MCF 10A (cell line): ENCODE measurements around the gene HERC2. TPM values are rescaled to one million over a fixed set of nuclear protein-coding genes. Genes with fewer than 3 reads are reported as not detected.

Experiments used
- BruUV-seq: library from RNA; stranded (reverse); fragments of 400-500 nt; replicated peaks from 2 replicates; lab custom pipeline; 2021; lab: Mats Ljungman, UMichigan
- CTCF ChIA-PET: fragments of 300-600 bp; sonication (Branson Sonifier 250); formaldehyde crosslinking; extraction: SDS; loops from one replicate; lab custom pipeline; 2021; ENCODE audit warnings: antibody characterized with exemption, inconsistent platforms; lab: Yijun Ruan, JAX
- POLR2A ChIA-PET: fragments of 300-600, 350-650 bp; sonication (Branson Sonifier 250); formaldehyde crosslinking; extraction: SDS; loops from one replicate; lab custom pipeline; 2020; ENCODE audit warnings: antibody characterized with exemption, inconsistent platforms; lab: Yijun Ruan, JAX
- DNase-seq: peaks from one replicate; pipeline ENCODE4 v3.0.0-alpha.2; 2018; ENCODE audit not compliant: unreplicated experiment
- H3K27ac Mint-ChIP-seq: one replicate; pipeline ENCODE4 v1.8.0; 2022; ENCODE audit warnings: mild to moderate bottlenecking, low read depth, mixed read lengths; ENCODE audit not compliant: unreplicated experiment
- H3K27me3 Mint-ChIP-seq: one replicate; pipeline ENCODE4 v1.8.0; 2022; ENCODE audit warnings: mixed read lengths; ENCODE audit not compliant: insufficient read depth, unreplicated experiment
- H3K36me3 Mint-ChIP-seq: one replicate; pipeline ENCODE4 v1.8.0; 2022; ENCODE audit warnings: mild to moderate bottlenecking, moderate library complexity, mixed read lengths; ENCODE audit not compliant: insufficient read depth, unreplicated experiment
- H3K4me1 Mint-ChIP-seq: one replicate; pipeline ENCODE4 v1.8.0; 2022; ENCODE audit warnings: mixed read lengths; ENCODE audit not compliant: insufficient read depth, unreplicated experiment
- H3K4me3 Mint-ChIP-seq: one replicate; pipeline ENCODE4 v1.8.0; 2022; ENCODE audit warnings: mild to moderate bottlenecking, moderate library complexity, mixed read lengths; ENCODE audit not compliant: unreplicated experiment
- H3K9me3 Mint-ChIP-seq: one replicate; pipeline ENCODE4 v1.8.0; 2022; ENCODE audit warnings: mixed read lengths; ENCODE audit not compliant: unreplicated experiment
- CTCF ChIP-seq: fragments of 200-600 bp; IDR thresholded peaks from one replicate; pipeline ENCODE4 v1.8.0; 2022; ENCODE audit warnings: antibody characterized with exemption, mild to moderate bottlenecking; ENCODE audit not compliant: unreplicated experiment
- intact Hi-C: fragments of 100-400 bp; cut with micrococcal nuclease; formaldehyde crosslinking; loops from 2 replicates; pipeline ENCODE4 v1.14.1; 2022
- total RNA-seq: library from RNA; stranded (reverse); gene quantifications from 2 replicates; pipeline ENCODE4 v1.2.3, GENCODE V29; 2022

The HERC2 gene
- total RNA-seq, 1 experiment from 2014 or later = 65.2 TPM

- CTCF ChIA-PET = interaction anchor here (0.9 kb wide), 1 partner anchor 21 kb away, joined by 3 read pairs; no protein-coding TSS in a partner anchor
- no peaks in the 10 kb centered on the region for H3K4me1 Mint-ChIP-seq
- H3K9me3 Mint-ChIP-seq = peaks cover 19% of the 10 kb centered on the region
- POLR2A ChIA-PET = no interaction called here
- TF ChIP-seq CTCF = no peak
- no peak overlapping the region for H3K4me3 Mint-ChIP-seq
- BruUV-seq = no TSS peak
- intact Hi-C loops = no loop called here
- H3K27me3 Mint-ChIP-seq = no peaks in the 10 kb centered on the region
- H3K27ac Mint-ChIP-seq = no peak overlapping the region
- peaks cover 6% of the 10 kb centered on the region for H3K36me3 Mint-ChIP-seq
- no peak for DNase-seq
Measured at GRCh38 chr15:28103831-28104230, 218.1 kb downstream of the HERC2 start.

- H3K4me1 Mint-ChIP-seq = no peaks in the 10 kb centered on the region
- H3K27me3 Mint-ChIP-seq = no peaks in the 10 kb centered on the region
- TF ChIP-seq CTCF = no peak
- no peak for DNase-seq
- ChIA-PET CTCF (interaction anchor here (0.5 to 0.7 kb wide), 2 partner anchors 24 to 873 kb away, joined by 4 read pairs; no protein-coding TSS in a partner anchor), POLR2A (no interaction called here)
- no peak overlapping the region for H3K4me3 Mint-ChIP-seq
- H3K9me3 Mint-ChIP-seq = peaks cover 19% of the 10 kb centered on the region
- BruUV-seq = no TSS peak
- no peaks in the 10 kb centered on the region for H3K36me3 Mint-ChIP-seq
- H3K27ac Mint-ChIP-seq = no peak overlapping the region
- intact Hi-C loops = no loop called here
Measured at GRCh38 chr15:28101983-28102441, 220.0 kb downstream of the HERC2 start.

GRCh38 chr15:28101201-28101600, 220.8 kb downstream of the HERC2 start:
- peaks cover 19% of the 10 kb centered on the region for H3K9me3 Mint-ChIP-seq

GRCh38 chr15:28100516-28101195, 221.3 kb downstream of the HERC2 start:
- H3K27me3 Mint-ChIP-seq = no peaks in the 10 kb centered on the region
- no peaks in the 10 kb centered on the region for H3K36me3 Mint-ChIP-seq
- no TSS peak for BruUV-seq
- H3K4me1 Mint-ChIP-seq = no peaks in the 10 kb centered on the region
- POLR2A ChIA-PET = no interaction called here
- H3K9me3 Mint-ChIP-seq = peaks cover 19% of the 10 kb centered on the region
- DNase-seq = no peak
- CTCF ChIA-PET = no interaction called here
- no peak overlapping the region for H3K27ac Mint-ChIP-seq
- intact Hi-C loops = no loop called here
- TF ChIP-seq CTCF = no peak
- H3K4me3 Mint-ChIP-seq = no peak overlapping the region

More at GRCh38 chr15:28101201-28101600, 220.8 kb downstream of the HERC2 start:
- no peak for TF ChIP-seq CTCF
- intact Hi-C loops = no loop called here
- ChIA-PET POLR2A (no interaction called here), CTCF (no interaction called here)
- no peak overlapping the region for H3K4me3 Mint-ChIP-seq
- no peak overlapping the region for H3K27ac Mint-ChIP-seq
- H3K4me1 Mint-ChIP-seq = no peaks in the 10 kb centered on the region
- BruUV-seq = no TSS peak
- H3K27me3 Mint-ChIP-seq = no peaks in the 10 kb centered on the region
- no peak for DNase-seq
- H3K36me3 Mint-ChIP-seq = no peaks in the 10 kb centered on the region
